ENCODE measurements around the gene TMEM150B.

GRCh38 chr19:55358493-55358892 is 33.4 kb upstream of the TMEM150B start:
- TF ChIP-seq EZH2 (IDR thresholded peaks at IDR 0.05; ENCODE audit: low read depth) (no peak), CTCF (conservative IDR thresholded peaks at IDR 0.05) (no peak)

Measured in PC-9 (cell line).